HG03175 (cell line): ENCODE data around the gene MAP4K3.

Experiments
- ATAC-seq: cut with Tn5 transposase; IDR thresholded peaks from one replicate; pipeline ENCODE4 v1.9.1; 2021; ENCODE audit warnings: mild to moderate bottlenecking, moderate library complexity; ENCODE audit not compliant: unreplicated experiment

MAP4K3 gene

GRCh38 chr2:39436592-39437521, at the start of gene MAP4K3:
Gene MAP4K3 (minus strand): TSS chr2:39437285. CDS start chr2:39436987, 298 bp downstream.
- peak; percentile 77 for ATAC-seq

- ATAC-seq, result no peak
Observed at GRCh38 chr2:39486071-39486470, 49.0 kb upstream of the MAP4K3 start.

GRCh38 chr2:39484620-39485495, 47.8 kb upstream of the MAP4K3 start:
- no peak for ATAC-seq

- no peak for ATAC-seq
Observed at GRCh38 chr2:39484206-39484605, 47.1 kb upstream of the MAP4K3 start.

- ATAC-seq, result no peak
Observed at GRCh38 chr2:39483534-39483933, 46.4 kb upstream of the MAP4K3 start.

- no peak for ATAC-seq
Observed at GRCh38 chr2:39481611-39482010, 44.5 kb upstream of the MAP4K3 start.

- no peak for ATAC-seq
Observed at GRCh38 chr2:39479696-39480095, 42.6 kb upstream of the MAP4K3 start.

- no peak for ATAC-seq
Observed at GRCh38 chr2:39479053-39479670, 42.1 kb upstream of the MAP4K3 start.

GRCh38 chr2:39476524-39476923, 39.4 kb upstream of the MAP4K3 start:
- ATAC-seq, result peak; percentile 84

- ATAC-seq, result no peak
Observed at GRCh38 chr2:39475006-39475405, 37.9 kb upstream of the MAP4K3 start.

- ATAC-seq, result peak; percentile 80
Observed at GRCh38 chr2:39470580-39470979, 33.5 kb upstream of the MAP4K3 start.

- ATAC-seq, result peak; percentile 78
Observed at GRCh38 chr2:39469807-39470206, 32.7 kb upstream of the MAP4K3 start.

- ATAC-seq, result no peak
Observed at GRCh38 chr2:39468579-39469451, 31.7 kb upstream of the MAP4K3 start.

GRCh38 chr2:39466311-39466710, 29.2 kb upstream of the MAP4K3 start:
- no peak for ATAC-seq

- ATAC-seq, result no peak
Observed at GRCh38 chr2:39464864-39465263, 27.8 kb upstream of the MAP4K3 start.

- ATAC-seq, result no peak
Observed at GRCh38 chr2:39455826-39456225, 18.7 kb upstream of the MAP4K3 start.

- ATAC-seq, result no peak
Observed at GRCh38 chr2:39452396-39452795, 15.3 kb upstream of the MAP4K3 start.

GRCh38 chr2:39451954-39452353, 14.9 kb upstream of the MAP4K3 start:
- ATAC-seq, result no peak

GRCh38 chr2:39448169-39448502, 11.1 kb upstream of the MAP4K3 start:
- no peak for ATAC-seq
